ENCODE measurements around the gene CEACAM7.

The CEACAM7 gene

DNA sequence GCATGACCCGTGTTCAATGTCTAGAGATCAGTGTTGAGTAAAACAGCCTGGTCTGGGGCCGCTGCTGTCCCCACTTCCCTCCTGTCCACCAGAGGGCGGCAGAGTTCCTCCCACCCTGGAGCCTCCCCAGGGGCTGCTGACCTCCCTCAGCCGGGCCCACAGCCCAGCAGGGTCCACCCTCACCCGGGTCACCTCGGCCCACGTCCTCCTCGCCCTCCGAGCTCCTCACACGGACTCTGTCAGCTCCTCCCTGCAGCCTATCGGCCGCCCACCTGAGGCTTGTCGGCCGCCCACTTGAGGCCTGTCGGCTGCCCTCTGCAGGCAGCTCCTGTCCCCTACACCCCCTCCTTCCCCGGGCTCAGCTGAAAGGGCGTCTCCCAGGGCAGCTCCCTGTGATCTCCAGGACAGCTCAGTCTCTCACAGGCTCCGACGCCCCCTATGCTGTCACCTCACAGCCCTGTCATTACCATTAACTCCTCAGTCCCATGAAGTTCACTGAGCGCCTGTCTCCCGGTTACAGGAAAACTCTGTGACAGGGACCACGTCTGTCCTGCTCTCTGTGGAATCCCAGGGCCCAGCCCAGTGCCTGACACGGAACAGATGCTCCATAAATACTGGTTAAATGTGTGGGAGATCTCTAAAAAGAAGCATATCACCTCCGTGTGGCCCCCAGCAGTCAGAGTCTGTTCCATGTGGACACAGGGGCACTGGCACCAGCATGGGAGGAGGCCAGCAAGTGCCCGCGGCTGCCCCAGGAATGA, 18.9 kb upstream of the CEACAM7 start:
- H3K4me3 ChIP-seq (ENCODE audit: insufficient read length, low read depth): no peak overlapping the region
- peak; percentile 46 for DNase-seq (ENCODE audit: low read depth, low spot score)
- peaks cover 2% of the 10 kb centered on the region for H3K4me1 ChIP-seq (ENCODE audit: insufficient read depth, insufficient read length)
- H3K36me3 ChIP-seq (ENCODE audit: insufficient read depth, insufficient read length, low read length): no peaks in the 10 kb centered on the region
- peaks cover 78% of the 10 kb centered on the region for H3K27me3 ChIP-seq (ENCODE audit: insufficient read depth, insufficient read length)
- TF ChIP-seq YY1 (IDR thresholded peaks at IDR 0.05; ENCODE audit: insufficient read depth, insufficient read length) (no peak), SUZ12 (IDR thresholded peaks at IDR 0.05; ENCODE audit: extremely low read depth, insufficient read depth, insufficient read length) (no peak), ZNF274 (IDR thresholded peaks at IDR 0.05; ENCODE audit: low read depth, low read length) (no peak)
- H3K9ac ChIP-seq (ENCODE audit: insufficient read length, low read depth): no peak overlapping the region
- H3K9me3 ChIP-seq (ENCODE audit: insufficient read depth, low read length): peaks cover 5% of the 10 kb centered on the region; the same call in 1 of the 2 replicates

DNA sequence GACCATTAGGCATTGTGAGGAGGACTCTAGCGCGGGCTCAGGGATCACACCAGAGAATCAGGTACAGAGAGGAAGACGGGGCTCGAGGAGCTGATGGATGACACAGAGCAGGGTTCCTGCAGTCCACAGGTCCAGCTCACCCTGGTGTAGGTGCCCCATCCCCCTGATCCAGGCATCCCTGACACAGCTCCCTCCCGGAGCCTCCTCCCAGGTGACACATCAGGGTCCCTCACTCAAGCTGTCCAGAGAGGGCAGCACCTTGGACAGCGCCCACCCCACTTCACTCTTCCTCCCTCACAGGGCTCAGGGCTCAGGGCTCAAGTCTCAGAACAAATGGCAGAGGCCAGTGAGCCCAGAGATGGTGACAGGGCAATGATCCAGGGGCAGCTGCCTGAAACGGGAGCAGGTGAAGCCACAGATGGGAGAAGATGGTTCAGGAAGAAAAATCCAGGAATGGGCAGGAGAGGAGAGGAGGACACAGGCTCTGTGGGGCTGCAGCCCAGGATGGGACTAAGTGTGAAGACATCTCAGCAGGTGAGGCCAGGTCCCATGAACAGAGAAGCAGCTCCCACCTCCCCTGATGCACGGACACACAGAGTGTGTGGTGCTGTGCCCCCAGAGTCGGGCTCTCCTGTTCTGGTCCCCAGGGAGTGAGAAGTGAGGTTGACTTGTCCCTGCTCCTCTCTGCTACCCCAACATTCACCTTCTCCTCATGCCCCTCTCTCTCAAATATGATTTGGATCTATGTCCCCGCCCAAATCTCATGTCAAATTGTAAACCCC, 17.5 kb upstream of the CEACAM7 start:
- H3K4me3 ChIP-seq (ENCODE audit: insufficient read length, low read depth): no peak overlapping the region
- no peak overlapping the region for H3K9ac ChIP-seq (ENCODE audit: insufficient read length, low read depth)
- peaks cover 5% of the 10 kb centered on the region; the same call in 1 of the 2 replicates for H3K9me3 ChIP-seq (ENCODE audit: insufficient read depth, low read length)
- TF ChIP-seq YY1 (IDR thresholded peaks at IDR 0.05; ENCODE audit: insufficient read depth, insufficient read length) (no peak), ZNF274 (IDR thresholded peaks at IDR 0.05; ENCODE audit: low read depth, low read length) (no peak), SUZ12 (IDR thresholded peaks at IDR 0.05; ENCODE audit: extremely low read depth, insufficient read depth, insufficient read length) (no peak)
- no peaks in the 10 kb centered on the region for H3K36me3 ChIP-seq (ENCODE audit: insufficient read depth, insufficient read length, low read length)
- no peak for DNase-seq (ENCODE audit: low read depth, low spot score)
- peaks cover 2% of the 10 kb centered on the region for H3K4me1 ChIP-seq (ENCODE audit: insufficient read depth, insufficient read length)
- peaks cover 76% of the 10 kb centered on the region for H3K27me3 ChIP-seq (ENCODE audit: insufficient read depth, insufficient read length)

DNA sequence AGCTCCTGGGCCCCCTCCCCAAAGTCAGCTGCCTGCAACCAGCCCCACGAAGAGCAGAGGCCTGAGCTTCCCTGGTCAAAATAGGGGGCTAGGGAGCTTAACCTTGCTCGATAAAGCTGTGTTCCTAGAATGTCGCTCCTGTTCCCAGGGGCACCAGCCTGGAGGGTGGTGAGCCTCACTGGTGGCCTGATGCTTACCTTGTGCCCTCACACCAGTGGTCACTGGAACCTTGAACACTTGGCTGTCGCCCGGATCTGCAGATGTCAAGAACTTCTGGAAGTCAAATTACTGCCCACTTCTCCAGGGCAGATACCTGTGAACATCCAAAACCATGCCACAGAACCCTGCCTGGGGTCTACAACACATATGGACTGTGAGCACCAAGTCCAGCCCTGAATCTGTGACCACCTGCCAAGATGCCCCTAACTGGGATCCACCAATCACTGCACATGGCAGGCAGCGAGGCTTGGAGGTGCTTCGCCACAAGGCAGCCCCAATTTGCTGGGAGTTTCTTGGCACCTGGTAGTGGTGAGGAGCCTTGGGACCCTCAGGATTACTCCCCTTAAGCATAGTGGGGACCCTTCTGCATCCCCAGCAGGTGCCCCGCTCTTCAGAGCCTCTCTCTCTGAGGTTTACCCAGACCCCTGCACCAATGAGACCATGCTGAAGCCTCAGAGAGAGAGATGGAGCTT, 15.7 kb upstream of the CEACAM7 start:
- no peak overlapping the region for H3K9ac ChIP-seq (ENCODE audit: insufficient read length, low read depth)
- H3K4me3 ChIP-seq (ENCODE audit: insufficient read length, low read depth): no peak overlapping the region
- no peaks in the 10 kb centered on the region for H3K36me3 ChIP-seq (ENCODE audit: insufficient read depth, insufficient read length, low read length)
- peaks cover 5% of the 10 kb centered on the region; the same call in 1 of the 2 replicates for H3K9me3 ChIP-seq (ENCODE audit: insufficient read depth, low read length)
- peaks cover 71% of the 10 kb centered on the region for H3K27me3 ChIP-seq (ENCODE audit: insufficient read depth, insufficient read length)
- TF ChIP-seq ZNF274 (IDR thresholded peaks at IDR 0.05; ENCODE audit: low read depth, low read length): no peak
- TF ChIP-seq YY1 (IDR thresholded peaks at IDR 0.05; ENCODE audit: insufficient read depth, insufficient read length): no peak
- TF ChIP-seq SUZ12 (IDR thresholded peaks at IDR 0.05; ENCODE audit: extremely low read depth, insufficient read depth, insufficient read length): no peak
- H3K4me1 ChIP-seq (ENCODE audit: insufficient read depth, insufficient read length): peaks cover 2% of the 10 kb centered on the region
- no peak for DNase-seq (ENCODE audit: low read depth, low spot score)

DNA sequence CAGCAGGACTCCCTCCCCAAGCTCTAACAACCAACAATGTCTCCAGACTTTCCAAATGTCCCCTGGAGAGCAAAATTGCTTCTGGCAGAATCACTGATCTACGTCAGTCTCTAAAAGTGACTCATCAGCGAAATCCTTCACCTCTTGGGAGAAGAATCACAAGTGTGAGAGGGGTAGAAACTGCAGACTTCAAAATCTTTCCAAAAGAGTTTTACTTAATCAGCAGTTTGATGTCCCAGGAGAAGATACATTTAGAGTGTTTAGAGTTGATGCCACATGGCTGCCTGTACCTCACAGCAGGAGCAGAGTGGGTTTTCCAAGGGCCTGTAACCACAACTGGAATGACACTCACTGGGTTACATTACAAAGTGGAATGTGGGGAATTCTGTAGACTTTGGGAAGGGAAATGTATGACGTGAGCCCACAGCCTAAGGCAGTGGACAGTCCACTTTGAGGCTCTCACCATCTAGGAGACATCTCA, 14.1 kb upstream of the CEACAM7 start:
- no peak for DNase-seq (ENCODE audit: low read depth, low spot score)
- no peaks in the 10 kb centered on the region for H3K9me3 ChIP-seq (ENCODE audit: insufficient read depth, low read length)
- no peaks in the 10 kb centered on the region for H3K4me1 ChIP-seq (ENCODE audit: insufficient read depth, insufficient read length)
- H3K27me3 ChIP-seq (ENCODE audit: insufficient read depth, insufficient read length): peaks cover 69% of the 10 kb centered on the region
- no peak overlapping the region for H3K4me3 ChIP-seq (ENCODE audit: insufficient read length, low read depth)
- no peak overlapping the region for H3K9ac ChIP-seq (ENCODE audit: insufficient read length, low read depth)
- TF ChIP-seq SUZ12 (IDR thresholded peaks at IDR 0.05; ENCODE audit: extremely low read depth, insufficient read depth, insufficient read length) (no peak), ZNF274 (IDR thresholded peaks at IDR 0.05; ENCODE audit: low read depth, low read length) (no peak), YY1 (IDR thresholded peaks at IDR 0.05; ENCODE audit: insufficient read depth, insufficient read length) (no peak)
- H3K36me3 ChIP-seq (ENCODE audit: insufficient read depth, insufficient read length, low read length): no peaks in the 10 kb centered on the region

DNA sequence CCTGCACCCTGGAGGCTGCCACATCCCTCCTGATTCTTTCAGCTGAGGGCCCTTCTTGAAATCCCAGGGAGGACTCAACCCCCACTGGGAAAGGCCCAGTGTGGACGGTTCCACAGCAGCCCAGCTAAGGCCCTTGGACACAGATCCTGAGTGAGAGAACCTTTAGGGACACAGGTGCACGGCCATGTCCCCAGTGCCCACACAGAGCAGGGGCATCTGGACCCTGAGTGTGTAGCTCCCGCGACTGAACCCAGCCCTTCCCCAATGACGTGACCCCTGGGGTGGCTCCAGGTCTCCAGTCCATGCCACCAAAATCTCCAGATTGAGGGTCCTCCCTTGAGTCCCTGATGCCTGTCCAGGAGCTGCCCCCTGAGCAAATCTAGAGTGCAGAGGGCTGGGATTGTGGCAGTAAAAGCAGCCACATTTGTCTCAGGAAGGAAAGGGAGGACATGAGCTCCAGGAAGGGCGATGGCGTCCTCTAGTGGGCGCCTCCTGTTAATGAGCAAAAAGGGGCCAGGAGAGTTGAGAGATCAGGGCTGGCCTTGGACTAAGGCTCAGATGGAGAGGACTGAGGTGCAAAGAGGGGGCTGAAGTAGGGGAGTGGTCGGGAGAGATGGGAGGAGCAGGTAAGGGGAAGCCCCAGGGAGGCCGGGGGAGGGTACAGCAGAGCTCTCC, 13.5 kb upstream of the CEACAM7 start:
- Histone ChIP-seq H3K27me3 (ENCODE audit: insufficient read depth, insufficient read length) (peaks cover 73% of the 10 kb centered on the region), H3K4me3 (ENCODE audit: insufficient read length, low read depth) (no peak overlapping the region), H3K9me3 (ENCODE audit: insufficient read depth, low read length) (no peaks in the 10 kb centered on the region), H3K9ac (ENCODE audit: insufficient read length, low read depth) (no peak overlapping the region), H3K4me1 (ENCODE audit: insufficient read depth, insufficient read length) (no peaks in the 10 kb centered on the region), H3K36me3 (ENCODE audit: insufficient read depth, insufficient read length, low read length) (no peaks in the 10 kb centered on the region)
- no peak for DNase-seq (ENCODE audit: low read depth, low spot score)
- TF ChIP-seq ZNF274 (IDR thresholded peaks at IDR 0.05; ENCODE audit: low read depth, low read length) (no peak), YY1 (IDR thresholded peaks at IDR 0.05; ENCODE audit: insufficient read depth, insufficient read length) (no peak), SUZ12 (IDR thresholded peaks at IDR 0.05; ENCODE audit: extremely low read depth, insufficient read depth, insufficient read length) (no peak)

- Histone ChIP-seq H3K36me3 (ENCODE audit: insufficient read depth, insufficient read length, low read length) (no peaks in the 10 kb centered on the region), H3K27me3 (ENCODE audit: insufficient read depth, insufficient read length) (peaks cover 69% of the 10 kb centered on the region), H3K4me3 (ENCODE audit: insufficient read length, low read depth) (no peak overlapping the region), H3K9ac (ENCODE audit: insufficient read length, low read depth) (no peak overlapping the region), H3K9me3 (ENCODE audit: insufficient read depth, low read length) (no peaks in the 10 kb centered on the region), H3K4me1 (ENCODE audit: insufficient read depth, insufficient read length) (no peaks in the 10 kb centered on the region)
- no peak for DNase-seq (ENCODE audit: low read depth, low spot score)
- TF ChIP-seq ZNF274 (IDR thresholded peaks at IDR 0.05; ENCODE audit: low read depth, low read length) (no peak), SUZ12 (IDR thresholded peaks at IDR 0.05; ENCODE audit: extremely low read depth, insufficient read depth, insufficient read length) (no peak), YY1 (IDR thresholded peaks at IDR 0.05; ENCODE audit: insufficient read depth, insufficient read length) (no peak)
These were observed 12.5 kb upstream of the CEACAM7 start for GRCh38 chr19:41700381-41701195.
